H1 (cell line): ENCODE data around the gene FGR. TPM values are rescaled to one million over a fixed set of nuclear protein-coding genes. Genes with fewer than 3 reads are reported as not detected.
"Not testable (repeated sequence)": the region's sequence is repeated elsewhere in the genome, so short reads cannot be mapped to it uniquely, and the experiment has no call there.

Experiments used
- CTCF ChIA-PET: fragments of 300-600 bp; sonication (Branson Sonifier 250); formaldehyde crosslinking; loops from one replicate; lab custom pipeline; 2021; ENCODE audit not compliant: partially characterized antibody; lab: Charles Lee
- POLR2A ChIA-PET: fragments of 300-600 bp; sonication (Branson Sonifier 250); formaldehyde crosslinking; loops from one replicate; lab custom pipeline; 2021; ENCODE audit warnings: inconsistent platforms; ENCODE audit not compliant: partially characterized antibody; lab: Charles Lee
- DNase-seq, 2 experiments: peaks; one replicate each; pipeline versions ENCODE4 v3.0.0 to v3.0.0-alpha.2; 2010 to 2022; ENCODE audit warnings: low spot score in 2 of 2, low read depth in 1 of 2, mixed read lengths in 1 of 2
- FAIRE-seq: peaks from 2 replicates; lab custom pipeline; 2011; peaks lifted over from hg19 to GRCh38; lab: Jason Lieb, UNC
- H2AFZ ChIP-seq: 2 replicates; pipeline ENCODE4 v1.8.1; 2012; ENCODE audit warnings: low read length, inconsistent platforms
- H2AK5ac ChIP-seq: 2 replicates; pipeline ENCODE4 v1.6.1; 2013; ENCODE audit warnings: low read depth, low read length
- H2BK120ac ChIP-seq: replicated peaks from 2 replicates; pipeline ENCODE3; 2013; ENCODE audit warnings: low read depth, low read length, inconsistent platforms
- H2BK12ac ChIP-seq: 2 replicates; pipeline ENCODE4 v1.6.1; 2013; ENCODE audit warnings: low read depth, low read length
- H2BK15ac ChIP-seq: 2 replicates; pipeline ENCODE4 v1.6.1; 2013; ENCODE audit warnings: low read length
- H2BK20ac ChIP-seq: 2 replicates; pipeline ENCODE4 v1.6.1; 2013; ENCODE audit warnings: low read length
- H2BK5ac ChIP-seq: 2 replicates; pipeline ENCODE4 v1.6.1; 2013; ENCODE audit warnings: low read depth, low read length
- H3K14ac ChIP-seq: 2 replicates; pipeline ENCODE4 v1.6.1; 2013; ENCODE audit warnings: inconsistent platforms; ENCODE audit not compliant: insufficient read length
- H3K18ac ChIP-seq: 2 replicates; pipeline ENCODE4 v1.6.1; 2013; ENCODE audit warnings: low read length; ENCODE audit errors: extremely low read depth
- H3K23ac ChIP-seq: 2 replicates; pipeline ENCODE4 v1.6.1; 2013; ENCODE audit warnings: inconsistent platforms; ENCODE audit not compliant: insufficient read length
- H3K23me2 ChIP-seq: 2 replicates; pipeline ENCODE4 v1.6.1; 2013; ENCODE audit warnings: low read depth, low read length
- H3K27ac ChIP-seq: 2 replicates; pipeline ENCODE4 v1.6.1; 2011; ENCODE audit warnings: low read depth, low read length, inconsistent platforms
- H3K27me3 ChIP-seq, 4 experiments: replicated peaks in 1 of 4; 1 replicate in 1 of 4; 2 replicates in 3 of 4; pipeline versions ENCODE4 v1.6.1 to v1.8.1; 2011 to 2013; ENCODE audit warnings: low read length in 3 of 4, mild to moderate bottlenecking in 3 of 4, inconsistent platforms in 2 of 4, mixed read lengths in 2 of 4, moderate library complexity in 1 of 4; ENCODE audit not compliant: control insufficient read depth in 3 of 4, insufficient read depth in 3 of 4; ENCODE audit errors: extremely low read depth in 1 of 4
- H3K36me3 ChIP-seq, 4 experiments: 2 replicates each; pipeline versions ENCODE4 v1.6.1 to v1.8.1; 2011 to 2013; ENCODE audit warnings: mild to moderate bottlenecking in 4 of 4, low read length in 3 of 4, moderate library complexity in 2 of 4, control low read depth in 1 of 4, inconsistent platforms in 1 of 4; ENCODE audit not compliant: insufficient read depth in 4 of 4, control insufficient read depth in 2 of 4
- H3K4ac ChIP-seq: replicated peaks from 2 replicates; pipeline ENCODE3; 2013; ENCODE audit warnings: low read length, low read depth, mixed read lengths, inconsistent platforms; ENCODE audit not compliant: insufficient read length
- H3K4me1 ChIP-seq, 4 experiments: replicated peaks in 1 of 4; 1 replicate in 1 of 4; 2 replicates in 3 of 4; pipeline versions ENCODE4 v1.6.1 to v1.8.1; 2011 to 2013; ENCODE audit warnings: low read length in 3 of 4, inconsistent platforms in 2 of 4, mixed read lengths in 1 of 4; ENCODE audit not compliant: insufficient read depth in 4 of 4, control insufficient read depth in 3 of 4
- H3K4me2 ChIP-seq, 2 experiments: 2 replicates each; pipeline versions ENCODE4 v1.6.1 to v1.8.1; 2011 to 2013; ENCODE audit warnings: low read depth in 2 of 2, low read length in 2 of 2, control low read depth in 1 of 2, inconsistent platforms in 1 of 2, mild to moderate bottlenecking in 1 of 2; ENCODE audit not compliant: insufficient read depth in 1 of 2
- H3K4me3 ChIP-seq, 4 experiments: fragments of 200-600, 300-600 bp in 1 of 4; sonication (generic), shearing (Covaris generic), sonication (Bioruptor Twin) in 1 of 4; 2 replicates each; pipeline versions ENCODE4 v1.5.1 to v1.8.1; 2011 to 2016; ENCODE audit warnings: low read length in 4 of 4, low read depth in 3 of 4, control low read depth in 2 of 4, inconsistent platforms in 2 of 4, mild to moderate bottlenecking in 2 of 4, mixed read lengths in 1 of 4, moderate library complexity in 1 of 4; ENCODE audit not compliant: insufficient read depth in 2 of 4; ENCODE audit errors: extremely low read depth in 1 of 4
- H3K56ac ChIP-seq: replicated peaks from 2 replicates; pipeline ENCODE3; 2013; ENCODE audit warnings: low read depth, mild to moderate bottlenecking, mixed read lengths, low read length, inconsistent platforms; ENCODE audit not compliant: insufficient read length
- H3K79me1 ChIP-seq: 2 replicates; pipeline ENCODE4 v1.6.1; 2013; ENCODE audit warnings: low read depth, low read length, control low read depth
- H3K79me2 ChIP-seq, 2 experiments: 2 replicates each; pipeline versions ENCODE4 v1.6.1 to v1.8.1; 2012 to 2013; ENCODE audit warnings: low read length in 2 of 2, mild to moderate bottlenecking in 2 of 2, inconsistent platforms in 1 of 2; ENCODE audit not compliant: insufficient read depth in 2 of 2, control insufficient read depth in 1 of 2
- H3K9ac ChIP-seq, 4 experiments: replicated peaks in 1 of 4; 1 replicate in 1 of 4; 2 replicates in 3 of 4; pipeline versions ENCODE4 v1.6.1 to v1.8.1; 2011 to 2013; ENCODE audit warnings: low read depth in 3 of 4, low read length in 3 of 4, control low read depth in 2 of 4, mild to moderate bottlenecking in 2 of 4, moderate library complexity in 2 of 4, inconsistent platforms in 1 of 4; ENCODE audit errors: extremely low read depth in 1 of 4
- H3K9me3 ChIP-seq, 2 experiments: 2 replicates each; pipeline versions ENCODE4 v1.6.1 to v1.8.1; 2012 to 2013; ENCODE audit warnings: mild to moderate bottlenecking in 2 of 2, moderate library complexity in 2 of 2, control low read depth in 1 of 2, inconsistent platforms in 1 of 2, low read depth in 1 of 2, low read length in 1 of 2, mixed read lengths in 1 of 2; ENCODE audit not compliant: insufficient read depth in 2 of 2
- H4K20me1 ChIP-seq, 2 experiments: replicated peaks in 1 of 2; 2 replicates each; pipeline versions ENCODE3 to v1.8.1; 2011 to 2013; ENCODE audit warnings: inconsistent platforms in 2 of 2, low read length in 2 of 2, mild to moderate bottlenecking in 1 of 2; ENCODE audit not compliant: insufficient read depth in 2 of 2, control insufficient read depth in 1 of 2
- H4K5ac ChIP-seq: 2 replicates; pipeline ENCODE4 v1.6.1; 2013; ENCODE audit warnings: low read length, low read depth, mixed read lengths, inconsistent platforms; ENCODE audit not compliant: insufficient read length
- H4K8ac ChIP-seq: 2 replicates; pipeline ENCODE4 v1.8.0; 2013; ENCODE audit warnings: mild to moderate bottlenecking, moderate library complexity, low read length, inconsistent platforms; ENCODE audit not compliant: insufficient read depth; ENCODE audit errors: extremely low read depth
- H4K91ac ChIP-seq: replicated peaks from 2 replicates; pipeline ENCODE3; 2013; ENCODE audit warnings: low read length, mixed read lengths, inconsistent platforms; ENCODE audit not compliant: insufficient read length
- WGBS, 2 experiments: shearing (Covaris generic) in 1 of 2; methylation state at CpG; one replicate each; pipeline versions ENCODE4 v1.1.6 to v1.1.7; 2013 to 2015; ENCODE audit warnings: low lambda C conversion rate in 2 of 2, mixed read lengths in 2 of 2, inconsistent platforms in 1 of 2, low coverage in 1 of 2, missing lambda C conversion rate in 1 of 2; ENCODE audit not compliant: insufficient replicate concordance in 2 of 2, insufficient coverage in 1 of 2, insufficient read length in 1 of 2; ENCODE audit errors: extremely low coverage in 1 of 2, missing lambda C conversion rate in 1 of 2; 5-methylcytosine and 5-hydroxymethylcytosine counted together
- polyA plus RNA-seq, 7 experiments: library from polyadenylated mRNA; depleted of rRNA in 3 of 7; stranded (reverse) in 5 of 7; unstranded in 2 of 7; fragments of >200 nt in 5 of 7; fragments of 200-250 nt in 2 of 7; gene quantifications; 1 replicate in 5 of 7; 2 replicates in 1 of 7; 4 replicates in 1 of 7; pipeline versions ENCODE4 v1.2.1 to v1.2.3, GENCODE V29; 2011 to 2013; ENCODE audit warnings: missing spikeins in 2 of 7, mixed read lengths in 2 of 7
- total RNA-seq: library from RNA; stranded (reverse); fragmentation: NEBNext Ultra II Directional; extraction: Animal tissue kit (Norgen Biotek cat#: 25700); gene quantifications from 2 replicates; pipeline ENCODE4 v1.2.1, GENCODE V29; 2021

The FGR gene
- total and polyA plus RNA-seq, 2 of the 8 experiments (the other 6 are each of a cell fraction or from before 2014, with no cell fraction given): 0.22 to 0.95 TPM

DNA sequence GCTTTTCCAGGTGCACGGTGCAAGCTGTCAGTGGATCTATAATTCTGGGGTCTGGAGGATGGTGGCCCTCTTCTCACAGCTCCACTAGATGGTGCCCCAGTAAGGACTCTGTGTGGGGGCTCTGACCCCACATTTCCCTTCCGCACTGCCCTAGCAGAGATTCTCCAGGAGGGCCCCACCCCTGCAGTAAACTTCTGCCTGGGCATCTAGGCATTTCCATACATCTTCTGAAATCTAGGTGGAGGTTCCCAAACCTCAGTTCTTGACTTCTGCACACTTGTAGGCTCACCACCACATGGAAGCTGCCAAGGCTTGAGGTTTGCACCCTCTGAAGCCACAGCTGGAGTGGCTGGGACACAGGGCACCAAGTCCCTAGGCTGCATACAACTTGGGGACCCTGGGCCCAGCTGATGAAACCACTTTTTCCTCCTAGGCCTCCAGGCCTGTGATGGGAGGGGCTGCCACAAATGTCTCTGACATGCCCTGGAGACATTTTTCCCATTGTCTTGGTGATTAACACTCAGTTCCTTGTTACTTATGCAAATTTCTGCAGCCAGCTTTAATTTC is 45.3 kb upstream of the FGR start:
- H2BK15ac ChIP-seq, H3K23me2 ChIP-seq, H3K4me1 ChIP-seq, H4K8ac ChIP-seq, H4K91ac ChIP-seq, H3K9ac ChIP-seq, H2BK12ac ChIP-seq, H3K4me2 ChIP-seq, H3K79me2 ChIP-seq, H3K56ac ChIP-seq, H3K4ac ChIP-seq, H3K36me3 ChIP-seq, H3K14ac ChIP-seq, H3K18ac ChIP-seq, H2AK5ac ChIP-seq, DNase-seq, H3K79me1 ChIP-seq, FAIRE-seq, H3K4me3 ChIP-seq, H2AFZ ChIP-seq, H4K5ac ChIP-seq, POLR2A ChIA-PET, H2BK20ac ChIP-seq, H2BK120ac ChIP-seq, H3K23ac ChIP-seq, H3K27me3 ChIP-seq, H3K27ac ChIP-seq, H4K20me1 ChIP-seq, H2BK5ac ChIP-seq: not testable (repeated sequence)
- 100% methylated on average over 2 of the region's 2 CpGs; no CpG with 5 or more reads in 1 of the 2 experiments for WGBS, 2 experiments
- CTCF ChIA-PET: interaction anchor here (0.6 to 1.4 kb wide), 5 partner anchors 11 to 251 kb away, joined by 3 to 4 read pairs (median 3); no protein-coding TSS in a partner anchor
- H3K9me3 ChIP-seq: peaks cover 19 to 21% of the 10 kb centered on the region in 2 experiments
